ENCODE results near the gene LAMA3. TPM values are rescaled to one million over a fixed set of nuclear protein-coding genes. Genes with fewer than 3 reads are reported as not detected.

The LAMA3 gene
- polyA plus RNA-seq, 1 of the 3 experiments (the other 2 are of a cell fraction) = 3.5 TPM

DNA sequence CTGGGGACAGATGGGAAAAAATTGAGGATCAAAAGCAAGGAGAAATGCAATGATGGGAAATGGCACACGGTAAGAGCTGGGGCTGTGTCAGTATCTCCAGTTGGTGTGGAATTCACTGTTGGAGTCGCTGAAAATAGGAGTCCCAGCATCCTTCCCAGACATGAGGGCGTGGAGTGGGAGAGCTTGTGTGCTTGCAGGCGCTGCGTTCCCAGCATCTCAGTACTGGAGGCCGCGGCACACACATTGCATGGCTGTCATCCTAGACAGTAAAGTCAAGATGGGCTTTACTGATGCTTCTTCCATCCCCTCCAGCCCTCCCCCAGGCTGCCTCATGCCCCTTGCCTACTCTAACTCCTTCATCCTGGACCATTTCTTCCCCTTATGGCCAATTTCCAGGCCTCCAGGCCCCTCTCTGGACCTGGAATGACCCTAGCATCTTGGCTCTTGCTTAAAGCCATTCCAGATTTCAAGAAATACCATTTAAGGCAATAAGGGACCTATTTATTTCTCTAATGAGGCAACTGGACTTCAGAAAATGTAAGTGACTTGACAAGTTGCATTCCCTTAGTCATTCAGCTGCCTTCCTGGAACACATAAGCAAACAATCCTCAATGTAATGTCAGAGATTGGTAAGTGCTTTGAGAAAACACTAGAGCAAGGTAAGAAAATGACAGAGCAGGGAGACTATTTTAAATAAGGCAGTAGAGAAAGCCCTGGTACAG lies 254.8 kb downstream of the LAMA3 start:
- H3K4me2 ChIP-seq = no peak overlapping the region
- TF ChIP-seq SIN3A (IDR thresholded peaks at IDR 0.05; ENCODE audit: borderline replicate concordance, low read depth, low read length) (no peak), SMC3 (IDR thresholded peaks at IDR 0.05; ENCODE audit: low read depth, low read length) (no peak), MEF2A (IDR thresholded peaks at IDR 0.05; ENCODE audit: borderline replicate concordance, low read depth) (no peak), MXI1 (IDR thresholded peaks at IDR 0.05; ENCODE audit: low read depth, low read length) (no peak), TEAD4 (IDR thresholded peaks at IDR 0.05; ENCODE audit: borderline replicate concordance, insufficient read depth) (no peak), GABPA (IDR thresholded peaks at IDR 0.05; ENCODE audit: low read depth) (no peak), TAF1 (IDR thresholded peaks at IDR 0.05; ENCODE audit: borderline replicate concordance, low read depth, low read length) (no peak), RAD21 (IDR thresholded peaks at IDR 0.05; ENCODE audit: low read length) (no peak), RCOR1 (IDR thresholded peaks at IDR 0.05; ENCODE audit: low read length) (no peak), JUND (IDR thresholded peaks at IDR 0.05) (no peak), ELF1 (IDR thresholded peaks at IDR 0.05) (no peak), EZH2phosphoT487 (IDR thresholded peaks at IDR 0.05; ENCODE audit: borderline replicate concordance, low read depth) (no peak), CHD2 (IDR thresholded peaks at IDR 0.05; ENCODE audit: low read length, partially characterized antibody) (no peak), TCF12 (IDR thresholded peaks at IDR 0.05) (no peak)
- TF ChIP-seq, protein P1, sequence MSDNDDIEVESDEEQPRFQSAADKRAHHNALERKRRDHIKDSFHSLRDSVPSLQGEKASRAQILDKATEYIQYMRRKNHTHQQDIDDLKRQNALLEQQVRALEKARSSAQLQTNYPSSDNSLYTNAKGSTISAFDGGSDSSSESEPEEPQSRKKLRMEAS (IDR thresholded peaks at IDR 0.05; ENCODE audit: low read depth) = no peak
- TF ChIP-seq, protein P2, sequence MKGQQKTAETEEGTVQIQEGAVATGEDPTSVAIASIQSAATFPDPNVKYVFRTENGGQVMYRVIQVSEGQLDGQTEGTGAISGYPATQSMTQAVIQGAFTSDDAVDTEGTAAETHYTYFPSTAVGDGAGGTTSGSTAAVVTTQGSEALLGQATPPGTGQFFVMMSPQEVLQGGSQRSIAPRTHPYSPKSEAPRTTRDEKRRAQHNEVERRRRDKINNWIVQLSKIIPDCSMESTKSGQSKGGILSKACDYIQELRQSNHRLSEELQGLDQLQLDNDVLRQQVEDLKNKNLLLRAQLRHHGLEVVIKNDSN (IDR thresholded peaks at IDR 0.05; ENCODE audit: borderline replicate concordance, low read depth) = no peak
- TF ChIP-seq, protein P3, sequence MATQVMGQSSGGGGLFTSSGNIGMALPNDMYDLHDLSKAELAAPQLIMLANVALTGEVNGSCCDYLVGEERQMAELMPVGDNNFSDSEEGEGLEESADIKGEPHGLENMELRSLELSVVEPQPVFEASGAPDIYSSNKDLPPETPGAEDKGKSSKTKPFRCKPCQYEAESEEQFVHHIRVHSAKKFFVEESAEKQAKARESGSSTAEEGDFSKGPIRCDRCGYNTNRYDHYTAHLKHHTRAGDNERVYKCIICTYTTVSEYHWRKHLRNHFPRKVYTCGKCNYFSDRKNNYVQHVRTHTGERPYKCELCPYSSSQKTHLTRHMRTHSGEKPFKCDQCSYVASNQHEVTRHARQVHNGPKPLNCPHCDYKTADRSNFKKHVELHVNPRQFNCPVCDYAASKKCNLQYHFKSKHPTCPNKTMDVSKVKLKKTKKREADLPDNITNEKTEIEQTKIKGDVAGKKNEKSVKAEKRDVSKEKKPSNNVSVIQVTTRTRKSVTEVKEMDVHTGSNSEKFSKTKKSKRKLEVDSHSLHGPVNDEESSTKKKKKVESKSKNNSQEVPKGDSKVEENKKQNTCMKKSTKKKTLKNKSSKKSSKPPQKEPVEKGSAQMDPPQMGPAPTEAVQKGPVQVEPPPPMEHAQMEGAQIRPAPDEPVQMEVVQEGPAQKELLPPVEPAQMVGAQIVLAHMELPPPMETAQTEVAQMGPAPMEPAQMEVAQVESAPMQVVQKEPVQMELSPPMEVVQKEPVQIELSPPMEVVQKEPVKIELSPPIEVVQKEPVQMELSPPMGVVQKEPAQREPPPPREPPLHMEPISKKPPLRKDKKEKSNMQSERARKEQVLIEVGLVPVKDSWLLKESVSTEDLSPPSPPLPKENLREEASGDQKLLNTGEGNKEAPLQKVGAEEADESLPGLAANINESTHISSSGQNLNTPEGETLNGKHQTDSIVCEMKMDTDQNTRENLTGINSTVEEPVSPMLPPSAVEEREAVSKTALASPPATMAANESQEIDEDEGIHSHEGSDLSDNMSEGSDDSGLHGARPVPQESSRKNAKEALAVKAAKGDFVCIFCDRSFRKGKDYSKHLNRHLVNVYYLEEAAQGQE (IDR thresholded peaks at IDR 0.05; ENCODE audit: low read depth, low read length) = no peak
- no peaks in the 10 kb centered on the region for H3K79me2 ChIP-seq (ENCODE audit: insufficient read depth)
- no peaks in the 10 kb centered on the region for H3F3A ChIP-seq (replicated peaks; ENCODE audit: insufficient read depth)
- H3K27me3 ChIP-seq (ENCODE audit: insufficient read depth) = no peaks in the 10 kb centered on the region
- no peaks in the 10 kb centered on the region for H3K9me3 ChIP-seq
- CTCF ChIA-PET = interaction anchor here (0.6 to 2.5 kb wide), 3 partner anchors 26 to 51 kb away, joined by 3 to 8 read pairs (median 4); no protein-coding TSS in a partner anchor
- 93% methylated on average over 2 of the region's 7 CpGs for WGBS (ENCODE audit: low lambda C conversion rate)
- no peak overlapping the region for H3K9ac ChIP-seq
- H4K20me1 ChIP-seq (ENCODE audit: insufficient read depth) = no peaks in the 10 kb centered on the region
- H3K36me3 ChIP-seq (replicated peaks in 1 of 2; ENCODE audit: control insufficient read depth in 1 of 2, insufficient read depth in 2 of 2, low read length in 1 of 2) = no peaks in the 10 kb centered on the region
- H3K4me1 ChIP-seq (ENCODE audit: control insufficient read depth in 1 of 2, insufficient read depth in 2 of 2, low read depth in 1 of 2, low read length in 1 of 2) = peaks cover 0 to 20% of the 10 kb centered on the region in 2 experiments; a peak in 1 of 4 replicates
- H3K4me3 ChIP-seq (ENCODE audit: low read depth in 2 of 2, low read length in 1 of 2) = no peak overlapping the region
- DNase-seq = no peak
- POLR2A ChIA-PET = no interaction called here
- H3K9me2 ChIP-seq = no peaks in the 10 kb centered on the region
- H3K27ac ChIP-seq (ENCODE audit: low read depth in 2 of 2, low read length in 1 of 2) = no peak overlapping the region
- H2AFZ ChIP-seq (ENCODE audit: low read depth) = no peak overlapping the region

All from SK-N-SH (cell line).